SH-SY5Y (cell line): ENCODE data around the gene SECISBP2.

Experiments
- GATA2 ChIP-seq: IDR thresholded peaks from 2 replicates; pipeline ENCODE4 v1.6.1; 2011; ENCODE audit warnings: mild to moderate bottlenecking, low read depth, low read length
- GATA3 ChIP-seq: IDR thresholded peaks from 2 replicates; pipeline ENCODE4 v1.6.1; 2011; ENCODE audit warnings: low read depth, mild to moderate bottlenecking, low read length, moderate library complexity

DNA sequence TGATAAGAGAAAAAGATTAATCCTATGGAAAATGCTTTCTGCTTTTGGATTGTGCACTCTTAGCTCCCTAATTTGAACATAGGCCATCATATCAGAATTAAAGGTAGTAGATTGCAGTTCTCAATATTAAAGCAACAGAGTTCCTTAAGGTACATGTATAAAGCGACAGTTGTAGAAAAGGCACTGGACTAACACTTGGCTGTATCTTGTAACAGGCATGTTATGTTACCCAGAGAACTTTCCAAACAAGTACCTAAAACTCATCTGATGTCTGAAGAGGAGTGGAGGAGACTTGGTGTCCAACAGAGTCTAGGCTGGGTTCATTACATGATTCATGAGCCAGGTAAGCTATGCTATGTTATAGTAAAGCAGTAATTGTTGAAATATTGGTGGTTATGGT lies 3.3 kb upstream of the SECISBP2 start:
- no peak for TF ChIP-seq GATA2
- TF ChIP-seq GATA3: no peak
